ENCODE results near the gene TMC8.

GRCh38 chr17:78168903-78169793 lies 38.6 kb downstream of the TMC8 start:
- TF ChIP-seq POLR2AphosphoS5 (IDR thresholded peaks at IDR 0.05; ENCODE audit: low read depth) = no peak
- no peak for TF ChIP-seq CTCF (conservative IDR thresholded peaks at IDR 0.05; ENCODE audit: low read depth in 2 of 2)
- no peak for TF ChIP-seq EZH2 (IDR thresholded peaks at IDR 0.05; ENCODE audit: low read depth, unreplicated experiment)

Data from GM23338 (cell line).